ENCODE results near the gene TCF25. TPM values are rescaled to one million over a fixed set of nuclear protein-coding genes. Genes with fewer than 3 reads are reported as not detected.

The TCF25 gene
- total and polyA plus RNA-seq, 4 experiments from 2014 or later = 86.4 to 308 (median 195) TPM

DNA sequence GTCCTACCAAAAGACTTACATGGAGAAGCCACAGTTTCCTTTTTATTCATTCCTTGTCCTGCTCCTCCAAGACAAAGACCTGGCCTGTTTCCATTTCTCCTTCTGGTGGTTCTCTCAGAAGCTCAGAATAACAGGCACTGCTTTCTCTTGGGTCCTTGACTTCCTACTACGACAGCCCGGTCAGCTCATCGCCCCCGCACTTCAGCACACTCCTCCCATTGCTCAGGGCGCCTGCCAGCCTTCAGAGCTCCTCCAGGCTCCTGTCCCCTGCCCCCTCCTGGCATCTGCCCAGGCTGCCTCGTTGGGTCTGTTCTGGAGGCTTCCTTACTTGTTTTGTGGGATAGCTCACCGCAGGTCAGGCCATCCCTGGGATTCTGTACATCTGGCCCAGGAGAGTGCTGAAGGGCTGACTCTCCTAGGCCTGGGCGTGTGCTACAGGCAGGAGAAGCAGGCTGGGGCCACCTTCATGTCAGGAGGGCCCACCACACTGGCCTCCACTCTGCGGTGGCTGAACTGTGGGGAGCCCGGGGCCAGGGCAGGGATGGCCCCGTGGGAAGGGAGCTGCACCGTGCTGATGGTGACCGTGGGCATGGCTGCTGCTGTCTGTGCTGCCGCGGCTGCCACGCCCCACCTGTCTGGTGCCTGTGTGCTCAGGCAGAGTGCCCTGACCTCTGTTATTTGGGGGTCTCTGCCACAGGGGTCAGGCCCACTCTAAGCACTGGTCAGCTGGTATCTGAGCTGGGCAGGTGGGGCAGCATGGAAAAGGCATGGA lies 17.7 kb downstream of the TCF25 start:
- H3K36me3 ChIP-seq (ENCODE audit: insufficient read depth, low read length) = peaks cover 48% of the 10 kb centered on the region
- CTCF ChIA-PET (ENCODE audit: partially characterized antibody) = interaction anchor here (0.7 to 0.9 kb wide), 2 partner anchors 8 to 19 kb away, joined by 3 read pairs; no protein-coding TSS in a partner anchor
- intact Hi-C loops (cut with micrococcal nuclease) = no loop called here
- Mint-ChIP-seq H3K36me3 (peaks cover 21 to 63% of the 10 kb centered on the region in 2 donors), H3K4me3 (no peak overlapping the region), H3K27ac (peak overlapping the region in 3 of 7 donors; percentile 55 to 84 (median 60)), H3K4me1 (peaks cover 4 to 7% (median 5%) of the 10 kb centered on the region in 4 donors), H3K9me3 (peaks cover 0 to 2% (median 0%) of the 10 kb centered on the region in 8 donors), H3K27me3 (no peaks in the 10 kb centered on the region)
- peaks cover 4% of the 10 kb centered on the region for H3K4me1 ChIP-seq (ENCODE audit: insufficient read depth, low read length)
- H3K4me3 ChIP-seq (ENCODE audit: low read length in 2 of 2) = no peak overlapping the region
- H3K27ac ChIP-seq (ENCODE audit: low read depth, low read length) = no peak overlapping the region
- POLR2A ChIA-PET (ENCODE audit: partially characterized antibody) = interaction anchor here (0.9 kb wide), 1 partner anchor 28 kb away, joined by 3 read pairs; the partner anchor contains the start of gene MC1R
- DNase-seq = no peak
- no peaks in the 10 kb centered on the region for H3K27me3 ChIP-seq (ENCODE audit: insufficient read depth, low read length)
- H3K9me3 ChIP-seq (ENCODE audit: control insufficient read depth in 1 of 2, low read length in 2 of 2) = no peaks in the 10 kb centered on the region

DNA sequence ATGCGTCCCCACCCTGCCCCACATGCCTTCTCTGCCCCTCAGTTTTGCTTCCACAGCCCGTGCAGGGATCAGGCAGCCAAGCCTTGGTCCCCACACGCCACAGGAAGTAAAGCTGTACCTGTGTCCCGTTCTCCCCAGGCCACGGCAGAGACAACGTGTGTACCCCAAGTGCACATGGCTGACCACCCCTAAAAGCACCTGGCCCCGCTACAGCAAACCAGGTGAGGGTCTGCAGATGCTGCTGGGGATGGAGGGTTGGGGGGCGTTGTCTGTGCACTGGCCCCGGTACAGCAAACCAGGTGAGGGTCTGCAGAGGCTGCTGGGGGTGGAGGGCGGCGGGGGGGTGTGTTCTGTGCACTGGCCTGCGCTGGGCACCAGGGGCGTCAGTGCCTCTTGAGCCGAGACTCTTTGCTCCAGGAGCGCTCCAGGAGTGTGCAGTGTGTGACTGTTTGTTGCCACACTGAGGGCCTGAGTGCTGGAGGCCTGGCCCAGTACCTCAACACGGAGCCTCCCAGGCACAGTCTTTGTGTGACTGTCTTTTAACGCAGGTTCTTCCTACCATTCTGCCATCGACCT lies 18.8 kb downstream of the TCF25 start:
- POLR2A ChIA-PET (ENCODE audit: partially characterized antibody) = interaction anchor here (0.9 kb wide), 1 partner anchor 26 kb away, joined by 3 read pairs; the partner anchor contains the start of gene MC1R
- peak overlapping the region in 2 of 7 donors; percentile 30 to 60 for H3K27ac Mint-ChIP-seq
- CTCF ChIA-PET (ENCODE audit: partially characterized antibody) = interaction anchor here (1.3 kb wide), 1 partner anchor 17 kb away, joined by 6 read pairs; no protein-coding TSS in a partner anchor

DNA sequence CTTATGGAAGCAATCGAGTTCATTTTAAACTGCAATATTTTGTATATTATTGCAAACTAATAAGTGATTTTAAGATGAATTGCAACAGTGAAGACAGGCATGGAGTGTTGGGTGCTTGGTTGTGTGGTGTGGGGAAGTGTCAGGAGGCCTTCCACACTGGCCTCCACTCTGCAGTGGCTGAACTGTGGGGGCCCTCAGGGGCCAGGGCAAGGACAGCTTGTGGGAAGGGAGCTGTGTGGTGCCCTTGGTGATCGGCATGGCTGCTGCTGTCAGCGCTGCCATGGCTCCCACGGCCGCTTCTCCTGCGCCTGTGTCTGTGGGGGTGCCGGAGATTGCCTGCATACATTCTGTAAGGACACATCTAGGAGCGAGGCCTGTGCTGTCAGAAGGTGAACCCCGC lies 19.2 kb downstream of the TCF25 start:
- H3K4me1 ChIP-seq (ENCODE audit: insufficient read depth, low read length) = peaks cover 4% of the 10 kb centered on the region
- Mint-ChIP-seq H3K4me3 (no peak overlapping the region), H3K4me1 (peaks cover 4 to 7% (median 5%) of the 10 kb centered on the region in 4 donors), H3K36me3 (peaks cover 16 to 57% of the 10 kb centered on the region in 2 donors), H3K9me3 (peaks cover 0 to 2% (median 0%) of the 10 kb centered on the region in 8 donors), H3K27ac (no peak overlapping the region), H3K27me3 (no peaks in the 10 kb centered on the region)
- H3K27me3 ChIP-seq (ENCODE audit: insufficient read depth, low read length) = no peaks in the 10 kb centered on the region
- H3K27ac ChIP-seq (ENCODE audit: low read depth, low read length) = no peak overlapping the region
- CTCF ChIA-PET (ENCODE audit: partially characterized antibody) = interaction anchor here (1.3 kb wide), 1 partner anchor 16 kb away, joined by 6 read pairs; no protein-coding TSS in a partner anchor
- no peaks in the 10 kb centered on the region for H3K9me3 ChIP-seq (ENCODE audit: control insufficient read depth in 1 of 2, low read length in 2 of 2)
- intact Hi-C loops (cut with micrococcal nuclease) = no loop called here
- no peak overlapping the region for H3K4me3 ChIP-seq (ENCODE audit: low read length in 2 of 2)
- H3K36me3 ChIP-seq (ENCODE audit: insufficient read depth, low read length) = peaks cover 45% of the 10 kb centered on the region
- no peak for DNase-seq
- POLR2A ChIA-PET (ENCODE audit: partially characterized antibody) = no interaction called here

More for the DNA sequence above, 18.8 kb downstream of the TCF25 start:
- Histone ChIP-seq H3K4me3 (ENCODE audit: low read length in 2 of 2) (no peak overlapping the region), H3K36me3 (ENCODE audit: insufficient read depth, low read length) (peaks cover 46% of the 10 kb centered on the region), H3K4me1 (ENCODE audit: insufficient read depth, low read length) (peaks cover 4% of the 10 kb centered on the region), H3K27me3 (ENCODE audit: insufficient read depth, low read length) (no peaks in the 10 kb centered on the region), H3K9me3 (ENCODE audit: control insufficient read depth in 1 of 2, low read length in 2 of 2) (no peaks in the 10 kb centered on the region), H3K27ac (ENCODE audit: low read depth, low read length) (no peak overlapping the region)
- DNase-seq = no peak
- intact Hi-C loops (cut with micrococcal nuclease) = no loop called here
- Mint-ChIP-seq H3K4me3 (no peak overlapping the region), H3K36me3 (peaks cover 18 to 58% of the 10 kb centered on the region in 2 donors), H3K4me1 (peaks cover 4 to 7% (median 5%) of the 10 kb centered on the region in 4 donors), H3K27me3 (no peaks in the 10 kb centered on the region), H3K9me3 (peaks cover 0 to 2% (median 0%) of the 10 kb centered on the region in 8 donors)

DNA sequence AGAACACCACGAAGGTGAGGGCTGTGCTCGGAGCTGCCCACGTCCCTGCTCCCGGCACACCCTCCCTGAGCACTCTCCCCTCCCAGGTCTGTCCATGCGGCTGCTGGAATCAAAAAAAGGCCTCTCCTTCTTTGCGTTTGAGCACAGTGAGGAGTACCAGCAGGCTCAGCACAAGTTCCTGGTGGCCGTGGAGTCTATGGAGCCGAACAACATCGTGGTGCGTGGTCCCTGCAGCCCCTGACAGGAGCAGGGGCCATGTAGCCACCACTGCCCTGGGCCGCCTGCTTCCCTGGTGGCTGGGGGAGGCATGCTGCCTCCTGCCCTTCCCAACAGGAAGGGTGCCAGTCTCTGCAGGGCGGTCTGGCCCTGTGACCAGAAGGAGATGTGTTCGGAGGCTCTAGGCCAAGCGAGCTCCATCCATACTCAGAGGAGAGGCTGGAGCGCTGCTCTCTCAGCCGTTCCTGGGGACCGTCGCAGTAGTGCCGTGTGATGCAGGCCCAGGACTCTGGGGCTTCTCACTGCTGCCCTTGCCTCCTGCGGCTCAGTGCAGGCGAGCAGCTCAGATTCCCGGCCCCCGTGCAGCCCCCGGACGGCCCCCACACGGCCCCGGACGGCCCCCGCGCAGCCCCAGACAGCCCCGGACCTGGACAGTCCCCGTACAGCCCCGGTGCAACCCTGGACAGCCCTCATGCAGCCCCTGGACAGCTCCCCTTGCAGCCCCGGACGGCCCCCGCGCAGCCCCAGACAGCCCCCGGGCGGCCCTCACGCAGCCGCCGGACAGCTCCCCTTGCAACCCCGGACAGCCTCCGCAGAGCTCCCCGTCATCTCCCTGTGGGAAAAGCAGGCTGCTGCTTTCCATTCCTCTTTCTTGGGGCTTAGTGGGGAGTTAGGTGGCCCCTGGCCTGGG lies 20.5 kb downstream of the TCF25 start:
- no peak overlapping the region for H3K4me3 Mint-ChIP-seq
- POLR2A ChIA-PET (ENCODE audit: partially characterized antibody) = interaction anchor here (1.1 kb wide), 1 partner anchor 21 kb away, joined by 3 read pairs; the partner anchor contains the start of gene TCF25
- H3K36me3 ChIP-seq (ENCODE audit: insufficient read depth, low read length) = peaks cover 47% of the 10 kb centered on the region
- no peaks in the 10 kb centered on the region for H3K9me3 Mint-ChIP-seq
- no peak overlapping the region for H3K4me3 ChIP-seq (ENCODE audit: low read length in 2 of 2)
- peaks cover 4 to 7% (median 5%) of the 10 kb centered on the region in 4 donors for H3K4me1 Mint-ChIP-seq
- CTCF ChIA-PET (ENCODE audit: partially characterized antibody) = interaction anchor here (1.3 to 1.9 kb wide), 2 partner anchors 15 to 16 kb away, joined by 6 read pairs; no protein-coding TSS in a partner anchor
- intact Hi-C loops (cut with micrococcal nuclease) = no loop called here
- H3K27me3 ChIP-seq (ENCODE audit: insufficient read depth, low read length) = no peaks in the 10 kb centered on the region
- H3K27ac ChIP-seq (ENCODE audit: low read depth, low read length) = no peak overlapping the region
- peaks cover 17 to 58% of the 10 kb centered on the region in 2 donors for H3K36me3 Mint-ChIP-seq
- peaks cover 4% of the 10 kb centered on the region for H3K4me1 ChIP-seq (ENCODE audit: insufficient read depth, low read length)
- no peak for DNase-seq
- no peaks in the 10 kb centered on the region for H3K27me3 Mint-ChIP-seq
- no peaks in the 10 kb centered on the region for H3K9me3 ChIP-seq (ENCODE audit: control insufficient read depth in 1 of 2, low read length in 2 of 2)
- H3K27ac Mint-ChIP-seq = no peak overlapping the region

DNA sequence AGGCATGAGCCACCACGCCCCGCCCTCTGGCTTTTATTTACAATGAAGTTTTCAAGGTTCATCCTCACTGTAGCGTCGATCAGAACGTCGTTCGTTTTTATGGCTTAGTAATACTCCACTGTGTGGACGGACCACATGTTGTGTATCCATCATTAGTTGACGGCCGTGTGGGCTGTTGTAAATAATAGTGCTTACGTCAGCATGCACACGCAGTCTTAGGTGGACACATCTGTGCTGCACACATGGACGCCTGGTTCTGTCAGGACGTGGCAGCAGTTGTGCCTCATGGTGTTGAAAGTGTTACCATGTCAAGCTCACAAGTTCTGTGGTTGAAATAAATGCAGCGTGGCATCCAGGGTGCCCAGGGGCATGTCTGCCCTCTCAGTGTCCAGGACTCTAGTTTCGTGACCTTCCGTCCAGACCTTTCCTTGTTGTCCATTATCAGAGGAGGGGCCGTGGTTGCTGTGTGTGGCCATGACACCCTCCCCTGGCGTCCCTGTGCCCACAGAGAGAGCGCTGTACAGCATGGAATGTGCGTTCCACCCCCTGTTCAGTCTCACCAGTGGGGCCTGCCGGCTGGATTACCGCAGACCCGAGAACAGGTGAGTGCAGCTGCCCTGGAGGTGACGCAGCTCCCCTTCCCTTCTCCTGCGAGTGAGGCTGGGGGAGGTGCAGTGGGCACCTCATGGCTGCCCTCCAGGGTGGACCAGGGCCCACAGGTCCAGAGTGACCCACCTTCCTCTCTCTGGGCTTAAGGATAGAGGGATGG lies 22.3 kb downstream of the TCF25 start:
- peak overlapping the region in 1 of 7 donors; percentile 32 for H3K27ac Mint-ChIP-seq
- no peaks in the 10 kb centered on the region for H3K4me1 ChIP-seq (ENCODE audit: insufficient read depth, low read length)
- H3K36me3 Mint-ChIP-seq = peaks cover 32 to 67% of the 10 kb centered on the region in 2 donors
- no peaks in the 10 kb centered on the region for H3K27me3 Mint-ChIP-seq
- CTCF ChIA-PET (ENCODE audit: partially characterized antibody) = interaction anchor here (1.9 kb wide), 1 partner anchor 15 kb away, joined by 6 read pairs; no protein-coding TSS in a partner anchor
- H3K9me3 ChIP-seq (ENCODE audit: control insufficient read depth in 1 of 2, low read length in 2 of 2) = no peaks in the 10 kb centered on the region
- no peak overlapping the region for H3K4me3 ChIP-seq (ENCODE audit: low read length in 2 of 2)
- no peaks in the 10 kb centered on the region for H3K9me3 Mint-ChIP-seq
- POLR2A ChIA-PET (ENCODE audit: partially characterized antibody) = no interaction called here
- no peaks in the 10 kb centered on the region for H3K27me3 ChIP-seq (ENCODE audit: insufficient read depth, low read length)
- no peak overlapping the region for H3K27ac ChIP-seq (ENCODE audit: low read depth, low read length)
- H3K4me1 Mint-ChIP-seq = no peaks in the 10 kb centered on the region
- no peak overlapping the region for H3K4me3 Mint-ChIP-seq
- DNase-seq = no peak
- intact Hi-C loops (cut with micrococcal nuclease) = no loop called here
- H3K36me3 ChIP-seq (ENCODE audit: insufficient read depth, low read length) = peaks cover 59% of the 10 kb centered on the region

DNA sequence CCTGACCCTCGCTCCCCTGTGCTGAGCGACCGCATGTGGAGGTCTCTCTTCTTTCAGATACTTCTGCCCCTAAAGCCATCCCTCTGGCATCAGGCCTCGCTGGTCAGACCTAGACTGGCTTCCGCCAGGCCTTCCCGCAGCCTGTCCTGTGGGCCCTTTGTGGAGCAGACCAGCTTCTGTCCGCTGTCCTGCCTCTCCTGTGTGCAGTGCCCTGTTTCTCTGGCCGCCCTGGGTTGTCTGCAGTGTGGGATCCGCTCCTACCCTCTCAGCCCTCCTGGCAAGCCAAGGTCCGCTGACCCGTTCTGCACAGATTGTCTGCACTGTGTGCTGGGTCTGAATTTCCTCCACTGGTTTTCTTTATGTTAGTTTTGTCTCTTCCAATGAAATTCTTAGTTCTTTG lies 23.8 kb downstream of the TCF25 start:
- no peak for DNase-seq
- intact Hi-C loops (cut with micrococcal nuclease) = no loop called here
- Mint-ChIP-seq H3K27me3 (no peaks in the 10 kb centered on the region), H3K36me3 (peaks cover 34 to 60% of the 10 kb centered on the region in 2 donors), H3K27ac (no peak overlapping the region), H3K4me3 (no peak overlapping the region), H3K9me3 (no peaks in the 10 kb centered on the region), H3K4me1 (no peaks in the 10 kb centered on the region)
- Histone ChIP-seq H3K4me1 (ENCODE audit: insufficient read depth, low read length) (no peaks in the 10 kb centered on the region), H3K36me3 (ENCODE audit: insufficient read depth, low read length) (peaks cover 59% of the 10 kb centered on the region), H3K27me3 (ENCODE audit: insufficient read depth, low read length) (no peaks in the 10 kb centered on the region), H3K27ac (ENCODE audit: low read depth, low read length) (no peak overlapping the region), H3K4me3 (ENCODE audit: low read length in 2 of 2) (no peak overlapping the region), H3K9me3 (ENCODE audit: control insufficient read depth in 1 of 2, low read length in 2 of 2) (no peaks in the 10 kb centered on the region)
- ChIA-PET CTCF (ENCODE audit: partially characterized antibody) (interaction anchor here (0.6 to 2.0 kb wide), 2 partner anchors 9 to 195 kb away, joined by 3 to 6 read pairs; no protein-coding TSS in a partner anchor), POLR2A (ENCODE audit: partially characterized antibody) (no interaction called here)
